ENCODE data around the gene AP2A2. TPM values are rescaled to one million over a fixed set of nuclear protein-coding genes. Genes with fewer than 3 reads are reported as not detected.

AP2A2 gene
- total and polyA plus RNA-seq, 2 donors (not counting 1 experiment from before 2014, with no cell fraction given) = 53.1 to 57.0 TPM

- POLR2A ChIA-PET = no interaction called here
- Histone ChIP-seq H3K9me3 (ENCODE audit: control extremely low read depth in 1 of 3, control insufficient read depth in 2 of 3, insufficient read depth in 1 of 3, low read length in 2 of 3) (no peaks in the 10 kb centered on the region), H4K20me1 (ENCODE audit: control insufficient read depth, insufficient read depth, low read length, poor library complexity, severe bottlenecking) (no peaks in the 10 kb centered on the region)
Measured at GRCh38 chr11:1030086-1030485, 104.4 kb downstream of the AP2A2 start.

GRCh38 chr11:1030556-1030955, 104.9 kb downstream of the AP2A2 start:
- Mint-ChIP-seq H3K9me3 (ENCODE audit: insufficient read depth) (no peaks in the 10 kb centered on the region), H3K4me3 (no peak overlapping the region), H3K4me1 (no peaks in the 10 kb centered on the region), H3K27me3 (no peaks in the 10 kb centered on the region), H3K27ac (no peak overlapping the region)
- H3K9me3 ChIP-seq (ENCODE audit: control extremely low read depth in 1 of 3, control insufficient read depth in 2 of 3, insufficient read depth in 1 of 3, low read length in 2 of 3) = no peaks in the 10 kb centered on the region
- ATAC-seq (ENCODE audit: low read depth) = no peak
- no peaks in the 10 kb centered on the region for H3K36me3 ChIP-seq (replicated peaks in 1 of 2; ENCODE audit: control extremely low read depth in 1 of 2, control insufficient read depth in 1 of 2, extremely low read depth in 1 of 2, insufficient read depth in 2 of 2, low read length in 1 of 2)
- intact Hi-C loops (cut with micrococcal nuclease) = no loop called here
- no peak overlapping the region for H2AFZ ChIP-seq (ENCODE audit: insufficient read depth, low read depth, low read length, poor library complexity, severe bottlenecking)
- H3K9ac ChIP-seq (ENCODE audit: low read length) = no peak overlapping the region
- 77% methylated on average over 20 of the region's 20 CpGs for WGBS (ENCODE audit: insufficient coverage)
- no peak for DNase-seq
- POLR2A ChIA-PET = no interaction called here
- CTCF ChIA-PET = no interaction called here
- no peak overlapping the region for H3K4me2 ChIP-seq (replicated peaks; ENCODE audit: low read depth, low read length, poor library complexity, severe bottlenecking)
- no peaks in the 10 kb centered on the region for H3K79me2 ChIP-seq (ENCODE audit: control insufficient read depth, insufficient read depth, low read length)
- no peak overlapping the region for H3K4me3 ChIP-seq (ENCODE audit: control extremely low read depth in 1 of 5, extremely low read depth in 1 of 5, insufficient read depth in 1 of 5, low read depth in 2 of 5, low read length in 4 of 5)
- H3K27me3 ChIP-seq (replicated peaks in 1 of 4; ENCODE audit: control extremely low read depth in 1 of 4, control insufficient read depth in 3 of 4, insufficient read depth in 4 of 4, low read length in 3 of 4) = no peaks in the 10 kb centered on the region
- no peaks in the 10 kb centered on the region for H3K4me1 ChIP-seq (ENCODE audit: control insufficient read depth in 2 of 2, insufficient read depth in 2 of 2, low read length in 2 of 2)
- no peak for TF ChIP-seq EZH2 (IDR thresholded peaks at IDR 0.05; ENCODE audit: borderline replicate concordance, insufficient read depth, low read depth, low read length, poor library complexity, severe bottlenecking)
- no peak for TF ChIP-seq CTCF (IDR thresholded peaks at IDR 0.05)
- no peaks in the 10 kb centered on the region for H4K20me1 ChIP-seq (ENCODE audit: control insufficient read depth, insufficient read depth, low read length, poor library complexity, severe bottlenecking)
- H3K27ac ChIP-seq (ENCODE audit: low read length in 2 of 2) = no peak overlapping the region

More at GRCh38 chr11:1030086-1030485, 104.4 kb downstream of the AP2A2 start:
- no peaks in the 10 kb centered on the region for H3K79me2 ChIP-seq (ENCODE audit: control insufficient read depth, insufficient read depth, low read length)
- no peak overlapping the region for H3K4me2 ChIP-seq (replicated peaks; ENCODE audit: low read depth, low read length, poor library complexity, severe bottlenecking)
- Mint-ChIP-seq H3K9me3 (ENCODE audit: insufficient read depth) (no peaks in the 10 kb centered on the region), H3K4me1 (no peaks in the 10 kb centered on the region), H3K4me3 (no peak overlapping the region), H3K27me3 (no peaks in the 10 kb centered on the region), H3K27ac (no peak overlapping the region)
- no peak overlapping the region for H3K9ac ChIP-seq (ENCODE audit: low read length)
- CTCF ChIA-PET = no interaction called here
- no peaks in the 10 kb centered on the region for H3K27me3 ChIP-seq (replicated peaks in 1 of 4; ENCODE audit: control extremely low read depth in 1 of 4, control insufficient read depth in 3 of 4, insufficient read depth in 4 of 4, low read length in 3 of 4)
- H3K27ac ChIP-seq (ENCODE audit: low read length in 2 of 2) = no peak overlapping the region
- WGBS (ENCODE audit: insufficient coverage) = 75% methylated on average over 14 of the region's 16 CpGs
- H2AFZ ChIP-seq (ENCODE audit: insufficient read depth, low read depth, low read length, poor library complexity, severe bottlenecking) = no peak overlapping the region
- TF ChIP-seq EZH2 (IDR thresholded peaks at IDR 0.05; ENCODE audit: borderline replicate concordance, insufficient read depth, low read depth, low read length, poor library complexity, severe bottlenecking) (no peak), CTCF (IDR thresholded peaks at IDR 0.05) (no peak)
- intact Hi-C loops (cut with micrococcal nuclease) = no loop called here
- ATAC-seq (ENCODE audit: low read depth) (no peak), DNase-seq (no peak)
- no peak overlapping the region for H3K4me3 ChIP-seq (ENCODE audit: control extremely low read depth in 1 of 5, extremely low read depth in 1 of 5, insufficient read depth in 1 of 5, low read depth in 2 of 5, low read length in 4 of 5)
- no peaks in the 10 kb centered on the region for H3K4me1 ChIP-seq (ENCODE audit: control insufficient read depth in 2 of 2, insufficient read depth in 2 of 2, low read length in 2 of 2)
- no peaks in the 10 kb centered on the region for H3K36me3 ChIP-seq (replicated peaks in 1 of 2; ENCODE audit: control extremely low read depth in 1 of 2, control insufficient read depth in 1 of 2, extremely low read depth in 1 of 2, insufficient read depth in 2 of 2, low read length in 1 of 2)

All from B cell (primary cell).